OCI-M2 (cell line): ENCODE measurements around the gene SLC32A1.

Experiments used
- DNase-seq: peaks from one replicate; lab custom pipeline; 2025; ENCODE audit not compliant: unreplicated experiment; lab: John Stamatoyannopoulos, UW

Gene SLC32A1

GRCh38 chr20:38725148-38725901 lies 1.0 kb downstream of the SLC32A1 start:
- no peak for DNase-seq

GRCh38 chr20:38725931-38726803 lies 1.9 kb downstream of the SLC32A1 start:
- DNase-seq = no peak

- DNase-seq = no peak
These were observed 2.7 kb downstream of the SLC32A1 start for GRCh38 chr20:38726804-38727606.

- no peak for DNase-seq
These were observed 3.4 kb downstream of the SLC32A1 start for GRCh38 chr20:38727607-38728190.

GRCh38 chr20:38728191-38728781 lies 4.0 kb downstream of the SLC32A1 start:
- no peak for DNase-seq

GRCh38 chr20:38728911-38729642 lies 4.8 kb downstream of the SLC32A1 start:
- DNase-seq = no peak

- no peak for DNase-seq
These were observed 5.5 kb downstream of the SLC32A1 start for GRCh38 chr20:38729767-38730166.

- no peak for DNase-seq
These were observed 6.1 kb downstream of the SLC32A1 start for GRCh38 chr20:38730167-38730988.

- peak; percentile 86 for DNase-seq
These were observed 6.9 kb downstream of the SLC32A1 start for GRCh38 chr20:38730989-38731737.

- DNase-seq = no peak
These were observed 7.4 kb downstream of the SLC32A1 start for GRCh38 chr20:38731738-38732113.

GRCh38 chr20:38732981-38733380 lies 8.7 kb downstream of the SLC32A1 start:
- no peak for DNase-seq

- no peak for DNase-seq
These were observed 10.9 kb downstream of the SLC32A1 start for GRCh38 chr20:38735172-38735571.

GRCh38 chr20:38737887-38738286 lies 13.6 kb downstream of the SLC32A1 start:
- DNase-seq = no peak

- DNase-seq = no peak
These were observed 21.5 kb downstream of the SLC32A1 start for GRCh38 chr20:38745757-38746156.

GRCh38 chr20:38747495-38748096 lies 23.3 kb downstream of the SLC32A1 start:
- DNase-seq = peak; percentile 81

GRCh38 chr20:38748097-38748860 lies 24.0 kb downstream of the SLC32A1 start, which contains the start of gene ACTR5:
TSS of gene ACTR5 (plus strand) at chr20:38748460. CDS start at chr20:38748479, 19 bp downstream.
- DNase-seq = peak; percentile 81

- DNase-seq = no peak
These were observed 24.5 kb downstream of the SLC32A1 start for GRCh38 chr20:38748861-38749149.
